GM18519 (cell line): ENCODE results near the gene TUBA3D.
"Not testable (repeated sequence)": the region's sequence is repeated elsewhere in the genome, so short reads cannot be mapped to it uniquely, and the experiment has no call there.

Experiments
- ATAC-seq: cut with Tn5 transposase; IDR thresholded peaks from one replicate; pipeline ENCODE4 v1.9.1; 2021; ENCODE audit warnings: mild to moderate bottlenecking, moderate library complexity; ENCODE audit not compliant: unreplicated experiment, low FRiP score

TUBA3D gene

GRCh38 chr2:131475831-131476230 is at the start of gene TUBA3D:
TSS of gene TUBA3D (plus strand) at chr2:131476119. CDS start at chr2:131476200, 81 bp downstream.
- ATAC-seq, result no peak

- ATAC-seq, result no peak
Observed at GRCh38 chr2:131426727-131427126, 49.2 kb upstream of the TUBA3D start.

GRCh38 chr2:131431336-131431735 is 44.6 kb upstream of the TUBA3D start:
- no peak for ATAC-seq

GRCh38 chr2:131440742-131441468 is 35.0 kb upstream of the TUBA3D start:
- ATAC-seq, result not testable (repeated sequence)

GRCh38 chr2:131444736-131445514 is 31.0 kb upstream of the TUBA3D start:
- not testable (repeated sequence) for ATAC-seq

GRCh38 chr2:131445515-131445797 is 30.5 kb upstream of the TUBA3D start:
- ATAC-seq, result not testable (repeated sequence)

- ATAC-seq, result no peak
Observed at GRCh38 chr2:131445896-131446295, 30.0 kb upstream of the TUBA3D start.

- not testable (repeated sequence) for ATAC-seq
Observed at GRCh38 chr2:131447981-131448380, 27.9 kb upstream of the TUBA3D start.

GRCh38 chr2:131451265-131451949 is 24.5 kb upstream of the TUBA3D start:
- ATAC-seq, result not testable (repeated sequence)

- not testable (repeated sequence) for ATAC-seq
Observed at GRCh38 chr2:131454914-131455313, 21.0 kb upstream of the TUBA3D start.

GRCh38 chr2:131467722-131468121 is 8.2 kb upstream of the TUBA3D start:
- not testable (repeated sequence) for ATAC-seq

- ATAC-seq, result not testable (repeated sequence)
Observed at GRCh38 chr2:131470944-131471343, 5.0 kb upstream of the TUBA3D start.

GRCh38 chr2:131471624-131472023 is 4.3 kb upstream of the TUBA3D start:
- ATAC-seq, result not testable (repeated sequence)

GRCh38 chr2:131473266-131473665 is 2.7 kb upstream of the TUBA3D start:
- ATAC-seq, result not testable (repeated sequence)

- ATAC-seq, result not testable (repeated sequence)
Observed at GRCh38 chr2:131476363-131476762, 444 bp downstream of the TUBA3D start.

GRCh38 chr2:131477227-131477626 is 1.3 kb downstream of the TUBA3D start:
- ATAC-seq, result not testable (repeated sequence)

GRCh38 chr2:131478074-131478849 is 2.3 kb downstream of the TUBA3D start:
- not testable (repeated sequence) for ATAC-seq

- not testable (repeated sequence) for ATAC-seq
Observed at GRCh38 chr2:131478850-131479461, 3.0 kb downstream of the TUBA3D start.

GRCh38 chr2:131480351-131480750 is 4.4 kb downstream of the TUBA3D start:
- ATAC-seq, result not testable (repeated sequence)
